ENCODE results near the gene CPM. TPM values are rescaled to one million over a fixed set of nuclear protein-coding genes. Genes with fewer than 3 reads are reported as not detected.

The CPM gene
- total and polyA plus RNA-seq, 9 donors: 2.0 to 11.3 (median 3.5) TPM

DNA sequence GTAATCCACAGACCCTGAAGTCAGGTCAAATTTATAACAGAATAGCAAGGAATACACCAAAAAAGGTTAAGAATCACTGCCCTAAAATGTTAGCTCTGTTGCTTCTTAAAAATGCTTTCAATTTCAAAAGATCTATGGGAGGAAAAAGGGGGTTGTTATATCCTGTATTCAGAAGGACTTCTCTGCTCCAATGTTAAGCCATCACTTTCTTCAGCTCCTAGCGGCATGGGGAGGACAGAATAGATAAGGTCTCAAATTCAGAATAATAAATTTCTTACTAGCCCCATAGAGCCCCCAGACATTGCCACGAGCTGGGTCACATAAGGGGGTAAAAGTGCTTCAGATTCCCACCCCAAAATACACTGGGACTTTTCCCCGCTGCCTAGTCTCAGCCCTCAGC, 49.8 kb downstream of the CPM start:
- DNase-seq: no peak
- Histone ChIP-seq H3K4me3 (ENCODE audit: low read length) (no peak overlapping the region), H3K27ac (ENCODE audit: low read length) (no peak overlapping the region), H3K9me3 (replicated peaks; ENCODE audit: control insufficient read depth, low read depth, low read length) (no peaks in the 10 kb centered on the region), H3K27me3 (ENCODE audit: control insufficient read depth, insufficient read depth, low read length) (no peaks in the 10 kb centered on the region), H3K4me1 (ENCODE audit: control insufficient read depth, insufficient read depth, low read length) (no peaks in the 10 kb centered on the region), H3K36me3 (ENCODE audit: control insufficient read depth, insufficient read depth, low read length) (no peaks in the 10 kb centered on the region)
- no CpG with 5 or more reads among the region's 3 CpGs for WGBS (ENCODE audit: insufficient coverage)

DNA sequence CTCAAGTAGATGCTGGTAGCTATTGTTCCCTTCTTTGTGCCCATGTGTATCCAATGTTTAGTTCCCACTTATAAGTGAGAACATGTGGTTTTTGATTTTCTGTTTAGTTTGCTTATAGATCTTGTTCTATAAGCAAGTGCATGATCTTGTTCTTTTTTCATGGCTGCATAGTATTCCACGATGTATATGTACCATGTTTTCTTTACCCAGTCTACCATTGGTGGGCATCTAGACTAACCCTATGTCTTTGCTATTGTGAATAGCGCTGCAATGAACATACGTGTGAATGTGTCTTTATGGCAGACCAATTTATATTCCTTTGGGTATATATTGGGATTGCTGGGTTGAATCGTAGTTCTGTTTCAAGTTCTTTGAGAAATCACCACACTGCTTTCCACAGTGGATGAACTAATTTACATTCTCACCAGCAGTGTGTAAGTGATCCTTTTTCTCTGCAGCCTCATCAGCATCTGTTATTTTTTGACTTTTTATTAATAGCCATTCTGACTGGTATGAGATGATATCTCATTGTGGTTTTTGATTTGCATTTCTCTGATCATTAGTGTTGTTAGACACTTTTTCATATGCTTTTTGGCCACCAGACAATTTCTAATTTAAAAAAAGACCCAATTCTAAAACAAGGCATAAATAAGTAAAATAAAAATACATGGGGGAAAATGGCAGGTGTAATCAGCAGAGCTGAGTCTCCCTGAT, 50.6 kb downstream of the CPM start:
- no peaks in the 10 kb centered on the region for H3K36me3 ChIP-seq (ENCODE audit: control insufficient read depth, insufficient read depth, low read length)
- no peaks in the 10 kb centered on the region for H3K27me3 ChIP-seq (ENCODE audit: control insufficient read depth, insufficient read depth, low read length)
- H3K4me3 ChIP-seq (ENCODE audit: low read length): no peak overlapping the region
- H3K4me1 ChIP-seq (ENCODE audit: control insufficient read depth, insufficient read depth, low read length): no peaks in the 10 kb centered on the region
- WGBS (ENCODE audit: insufficient coverage): no CpG with 5 or more reads among the region's 4 CpGs
- no peak for DNase-seq
- H3K9me3 ChIP-seq (replicated peaks; ENCODE audit: control insufficient read depth, low read depth, low read length): no peaks in the 10 kb centered on the region
- H3K27ac ChIP-seq (ENCODE audit: low read length): no peak overlapping the region

DNA sequence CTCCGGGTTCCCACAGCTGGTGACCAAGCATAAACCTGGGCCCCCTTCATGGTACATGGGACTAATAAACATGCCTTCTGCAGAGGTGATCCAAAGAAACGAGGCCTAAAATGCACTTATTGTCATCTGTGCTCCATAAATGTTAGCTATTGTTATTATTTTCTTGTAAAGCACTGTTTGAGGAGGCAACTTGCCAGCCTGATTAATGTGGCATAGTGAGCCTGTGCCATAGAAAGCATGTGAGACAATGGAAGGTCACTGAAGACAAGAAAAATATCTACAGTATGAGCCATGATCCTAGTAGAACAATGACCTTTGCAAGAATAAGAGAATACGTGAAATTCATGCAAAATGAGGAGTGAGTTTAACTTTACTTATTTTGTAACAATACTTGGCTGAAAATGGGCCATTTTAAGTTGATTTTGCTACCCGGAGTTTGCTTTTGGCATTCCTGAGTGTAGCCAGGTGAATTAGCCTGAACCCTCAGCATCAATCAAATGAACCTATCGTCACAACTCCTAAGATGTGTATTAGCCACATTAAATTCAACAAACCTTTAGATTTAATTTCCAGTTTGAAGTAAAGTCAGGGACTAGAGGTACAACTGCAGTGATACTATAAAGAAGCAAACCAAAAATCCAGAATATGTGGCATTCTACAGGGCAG, 52.2 kb downstream of the CPM start:
- Histone ChIP-seq H3K4me1 (ENCODE audit: control insufficient read depth, insufficient read depth, low read length) (no peaks in the 10 kb centered on the region), H3K9me3 (replicated peaks; ENCODE audit: control insufficient read depth, low read depth, low read length) (no peaks in the 10 kb centered on the region), H3K27me3 (ENCODE audit: control insufficient read depth, insufficient read depth, low read length) (no peaks in the 10 kb centered on the region), H3K36me3 (ENCODE audit: control insufficient read depth, insufficient read depth, low read length) (no peaks in the 10 kb centered on the region), H3K27ac (ENCODE audit: low read length) (no peak overlapping the region), H3K4me3 (ENCODE audit: low read length) (no peak overlapping the region)
- 80% methylated on average over 1 of the region's 5 CpGs for WGBS (ENCODE audit: insufficient coverage)
- DNase-seq: no peak

DNA sequence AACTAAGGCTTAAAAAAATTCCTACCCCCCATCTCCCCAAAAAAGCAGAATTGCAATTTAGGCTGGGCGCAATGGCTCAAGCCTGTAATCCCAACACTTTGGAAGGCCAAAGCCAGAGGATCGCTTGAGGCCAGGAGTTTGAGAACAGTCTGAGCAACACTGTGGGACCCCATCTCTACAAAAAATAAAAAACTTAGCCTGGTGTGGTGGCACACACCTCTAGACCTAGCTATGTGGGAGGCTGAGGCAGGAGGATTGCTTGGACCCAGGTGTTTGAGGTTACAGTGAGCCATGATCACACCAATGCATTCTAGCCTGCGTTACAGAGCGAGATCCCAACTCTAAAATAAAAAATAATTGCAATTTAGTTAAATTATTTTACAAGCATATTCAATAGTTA, 54.1 kb downstream of the CPM start:
- no peaks in the 10 kb centered on the region for H3K36me3 ChIP-seq (ENCODE audit: control insufficient read depth, insufficient read depth, low read length)
- no peak for DNase-seq
- WGBS (ENCODE audit: insufficient coverage): 100% methylated on average over 1 of the region's 4 CpGs
- H3K27ac ChIP-seq (ENCODE audit: low read length): no peak overlapping the region
- no peaks in the 10 kb centered on the region for H3K27me3 ChIP-seq (ENCODE audit: control insufficient read depth, insufficient read depth, low read length)
- no peaks in the 10 kb centered on the region for H3K9me3 ChIP-seq (replicated peaks; ENCODE audit: control insufficient read depth, low read depth, low read length)
- no peaks in the 10 kb centered on the region for H3K4me1 ChIP-seq (ENCODE audit: control insufficient read depth, insufficient read depth, low read length)
- H3K4me3 ChIP-seq (ENCODE audit: low read length): no peak overlapping the region

DNA sequence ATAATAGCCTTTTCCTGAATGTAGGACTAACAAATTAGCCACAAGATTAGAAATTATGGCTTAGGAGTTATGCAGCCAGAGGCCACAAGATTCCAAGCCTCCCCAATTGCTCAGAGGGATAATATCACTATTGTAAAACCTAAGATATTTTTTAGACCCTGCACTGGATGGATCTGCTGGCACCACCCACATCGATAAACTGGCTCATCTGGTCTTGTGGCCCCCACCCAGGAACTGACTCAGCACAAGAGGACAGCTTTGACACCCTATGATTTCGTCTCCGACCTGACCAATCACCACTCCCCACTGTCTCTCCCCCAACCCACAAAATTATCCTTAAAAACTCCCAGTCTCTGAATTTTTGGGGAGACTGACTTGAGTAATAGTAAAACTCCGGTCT, 54.7 kb downstream of the CPM start:
- no peaks in the 10 kb centered on the region for H3K4me1 ChIP-seq (ENCODE audit: control insufficient read depth, insufficient read depth, low read length)
- DNase-seq: no peak
- H3K36me3 ChIP-seq (ENCODE audit: control insufficient read depth, insufficient read depth, low read length): no peaks in the 10 kb centered on the region
- no peak overlapping the region for H3K4me3 ChIP-seq (ENCODE audit: low read length)
- no peak overlapping the region for H3K27ac ChIP-seq (ENCODE audit: low read length)
- H3K9me3 ChIP-seq (replicated peaks; ENCODE audit: control insufficient read depth, low read depth, low read length): no peaks in the 10 kb centered on the region
- no peaks in the 10 kb centered on the region for H3K27me3 ChIP-seq (ENCODE audit: control insufficient read depth, insufficient read depth, low read length)
- WGBS (ENCODE audit: insufficient coverage): 100% methylated on average over 1 of the region's 4 CpGs

DNA sequence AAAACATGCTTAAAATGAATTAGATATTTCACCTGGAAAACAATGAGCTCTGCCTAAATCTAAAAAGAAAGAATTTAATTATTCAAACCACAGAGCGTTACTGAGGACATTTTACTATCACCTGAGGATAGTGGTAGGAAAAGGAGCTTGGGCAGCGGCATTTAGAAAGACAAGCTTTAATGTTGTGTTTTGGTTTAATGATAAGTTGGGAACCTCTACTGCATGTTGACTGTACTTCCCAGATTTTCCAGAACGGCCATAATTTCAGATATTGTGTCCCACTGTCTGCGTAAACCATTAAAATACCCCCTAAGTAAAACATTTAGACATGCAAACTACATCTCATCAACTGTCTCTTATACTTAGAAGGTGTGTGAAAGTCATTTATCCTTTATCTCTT, 55.4 kb downstream of the CPM start:
- Histone ChIP-seq H3K4me1 (ENCODE audit: control insufficient read depth, insufficient read depth, low read length) (no peaks in the 10 kb centered on the region), H3K27ac (ENCODE audit: low read length) (no peak overlapping the region), H3K9me3 (replicated peaks; ENCODE audit: control insufficient read depth, low read depth, low read length) (no peaks in the 10 kb centered on the region), H3K27me3 (ENCODE audit: control insufficient read depth, insufficient read depth, low read length) (no peaks in the 10 kb centered on the region), H3K4me3 (ENCODE audit: low read length) (no peak overlapping the region), H3K36me3 (ENCODE audit: control insufficient read depth, insufficient read depth, low read length) (no peaks in the 10 kb centered on the region)
- WGBS (ENCODE audit: insufficient coverage): no CpG with 5 or more reads among the region's 4 CpGs
- DNase-seq: no peak

DNA sequence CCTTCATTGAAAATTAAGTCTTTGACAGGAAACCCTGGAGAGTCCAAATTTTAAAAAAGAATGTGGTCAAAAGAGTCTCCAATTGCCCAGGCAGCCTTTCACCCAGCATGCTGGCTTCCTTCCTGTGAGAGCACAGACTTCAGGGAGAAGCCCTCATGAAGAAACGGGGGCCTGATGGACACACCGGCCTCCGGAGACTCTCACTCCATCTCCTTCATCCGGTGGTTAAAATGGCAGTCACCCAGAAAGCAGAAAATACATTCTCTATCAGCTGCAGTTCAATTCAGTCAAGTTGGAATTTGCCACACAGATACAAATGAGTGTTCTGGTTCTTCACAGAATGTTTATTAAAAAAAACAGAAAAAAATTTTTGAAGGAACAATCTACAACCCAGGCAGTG, 56.5 kb downstream of the CPM start:
- Histone ChIP-seq H3K27ac (ENCODE audit: low read length) (no peak overlapping the region), H3K27me3 (ENCODE audit: control insufficient read depth, insufficient read depth, low read length) (no peaks in the 10 kb centered on the region), H3K4me1 (ENCODE audit: control insufficient read depth, insufficient read depth, low read length) (no peaks in the 10 kb centered on the region), H3K9me3 (replicated peaks; ENCODE audit: control insufficient read depth, low read depth, low read length) (no peaks in the 10 kb centered on the region), H3K4me3 (ENCODE audit: low read length) (no peak overlapping the region), H3K36me3 (ENCODE audit: control insufficient read depth, insufficient read depth, low read length) (no peaks in the 10 kb centered on the region)
- DNase-seq: no peak
- no CpG with 5 or more reads among the region's 4 CpGs for WGBS (ENCODE audit: insufficient coverage)

DNA sequence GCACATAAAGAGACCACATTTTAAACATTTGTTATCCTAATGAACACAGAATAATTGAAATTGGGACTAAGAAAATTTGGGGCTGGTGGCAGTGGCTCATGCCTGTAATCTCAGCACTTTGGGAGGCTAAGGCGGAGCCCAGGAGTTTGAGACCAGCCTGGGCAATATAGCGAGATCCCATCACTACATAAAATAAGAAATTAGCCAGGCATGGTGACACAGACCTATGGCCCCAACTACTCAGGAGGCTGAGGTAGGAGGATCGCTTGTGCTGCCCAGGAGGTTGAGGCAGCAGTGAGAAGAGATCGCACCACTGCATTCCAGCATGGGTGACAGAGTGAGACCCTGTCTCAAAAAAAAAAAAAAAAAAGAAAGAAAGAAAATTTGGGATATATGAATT, 59.7 kb downstream of the CPM start:
- Histone ChIP-seq H3K4me3 (ENCODE audit: low read length) (no peak overlapping the region), H3K4me1 (ENCODE audit: control insufficient read depth, insufficient read depth, low read length) (no peaks in the 10 kb centered on the region), H3K27me3 (ENCODE audit: control insufficient read depth, insufficient read depth, low read length) (no peaks in the 10 kb centered on the region), H3K27ac (ENCODE audit: low read length) (no peak overlapping the region), H3K36me3 (ENCODE audit: control insufficient read depth, insufficient read depth, low read length) (no peaks in the 10 kb centered on the region), H3K9me3 (replicated peaks; ENCODE audit: control insufficient read depth, low read depth, low read length) (no peaks in the 10 kb centered on the region)
- WGBS (ENCODE audit: insufficient coverage): 100% methylated on average over 1 of the region's 4 CpGs
- DNase-seq: no peak

DNA sequence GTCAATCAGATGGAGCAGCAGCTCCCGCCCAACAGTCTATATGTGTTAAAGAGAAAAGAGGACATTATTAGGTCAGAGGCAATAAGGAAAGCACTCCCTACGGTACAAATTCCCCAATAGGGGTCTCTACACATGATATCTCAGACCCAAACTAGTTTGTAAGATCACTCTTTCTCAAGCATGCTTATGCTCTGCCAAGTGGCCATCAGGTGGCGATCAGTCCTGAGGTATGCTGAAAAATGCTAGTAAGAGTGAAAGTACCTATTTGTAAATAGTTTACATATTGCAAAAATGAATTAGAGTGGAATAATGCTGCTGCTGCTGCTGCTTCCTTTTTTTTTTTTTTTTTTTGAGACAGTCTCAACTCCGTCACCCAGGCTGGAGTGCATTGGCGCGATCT, 61.0 kb downstream of the CPM start:
- Histone ChIP-seq H3K36me3 (ENCODE audit: control insufficient read depth, insufficient read depth, low read length) (no peaks in the 10 kb centered on the region), H3K27ac (ENCODE audit: low read length) (no peak overlapping the region), H3K27me3 (ENCODE audit: control insufficient read depth, insufficient read depth, low read length) (no peaks in the 10 kb centered on the region), H3K4me3 (ENCODE audit: low read length) (no peak overlapping the region), H3K9me3 (replicated peaks; ENCODE audit: control insufficient read depth, low read depth, low read length) (no peaks in the 10 kb centered on the region), H3K4me1 (ENCODE audit: control insufficient read depth, insufficient read depth, low read length) (no peaks in the 10 kb centered on the region)
- peak; percentile 14 for DNase-seq
- WGBS (ENCODE audit: insufficient coverage): no CpG with 5 or more reads among the region's 6 CpGs

DNA sequence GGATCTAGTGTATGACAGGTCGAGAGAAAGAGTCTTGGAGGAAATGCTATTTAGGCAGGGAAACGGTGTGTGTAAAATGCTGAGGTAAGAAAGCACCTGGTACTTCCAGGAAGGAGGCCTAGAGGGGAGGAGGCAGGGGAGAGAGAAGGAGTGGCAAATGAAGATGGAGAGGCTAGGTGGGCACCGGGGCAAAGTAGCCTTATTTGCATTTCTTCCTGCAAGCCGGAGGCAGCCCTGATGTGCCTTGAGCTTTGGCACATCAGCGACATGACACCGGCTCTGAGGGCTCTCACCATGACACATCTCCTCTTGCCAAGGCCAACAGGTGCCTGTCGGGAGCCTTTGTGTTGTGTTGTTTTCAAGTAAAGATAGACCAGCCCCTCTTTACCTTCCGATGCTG, 61.6 kb downstream of the CPM start:
- Histone ChIP-seq H3K4me3 (ENCODE audit: low read length) (no peak overlapping the region), H3K27me3 (ENCODE audit: control insufficient read depth, insufficient read depth, low read length) (no peaks in the 10 kb centered on the region), H3K4me1 (ENCODE audit: control insufficient read depth, insufficient read depth, low read length) (no peaks in the 10 kb centered on the region), H3K27ac (ENCODE audit: low read length) (no peak overlapping the region), H3K36me3 (ENCODE audit: control insufficient read depth, insufficient read depth, low read length) (no peaks in the 10 kb centered on the region), H3K9me3 (replicated peaks; ENCODE audit: control insufficient read depth, low read depth, low read length) (no peaks in the 10 kb centered on the region)
- 75% methylated on average over 5 of the region's 8 CpGs for WGBS (ENCODE audit: insufficient coverage)
- no peak for DNase-seq

Data from muscle of leg (tissue), 11 donors.